HCT116 (cell line): ENCODE data around the gene RAP1GAP2. TPM values are rescaled to one million over a fixed set of nuclear protein-coding genes. Genes with fewer than 3 reads are reported as not detected.

ENCODE experiments used
- ATAC-seq: fragments of 200-7000 bp; cut with Tn5 transposase; 2 replicates; pipeline ENCODE4 v1.9.1; 2020; ENCODE audit warnings: mild to moderate bottlenecking, moderate library complexity
- BruUV-seq: library from RNA; stranded (reverse); fragments of 400-500 nt; replicated peaks from 2 replicates; lab custom pipeline; 2021; lab: Mats Ljungman, UMichigan
- CTCF ChIA-PET: fragments of 300-600 bp; sonication (Branson Sonifier 250); formaldehyde crosslinking; loops from one replicate; lab custom pipeline; 2021; ENCODE audit warnings: antibody characterized with exemption; lab: Charles Lee
- POLR2A ChIA-PET: fragments of 300-600, 350-600 bp; sonication (Branson Sonifier 250); formaldehyde crosslinking; loops from one replicate; lab custom pipeline; 2021; ENCODE audit warnings: antibody characterized with exemption; lab: Charles Lee
- RAD21 ChIA-PET, 2 experiments: fragments of 300-600 bp; sonication (Branson Sonifier 250); formaldehyde crosslinking; loops; one replicate each; lab custom pipeline; 2023; ENCODE audit warnings: low total read pairs in 2 of 2; ENCODE audit not compliant: uncharacterized antibody in 2 of 2, unreplicated experiment in 2 of 2, low non-redundant PET in 1 of 2; lab: Charles Lee
- DNase-seq: peaks from one replicate; pipeline ENCODE4 v3.0.0-alpha.2; 2010; ENCODE audit warnings: low read depth, low spot score
- H2AFZ ChIP-seq: fragments of 200-600 bp; shearing (Covaris generic), sonication (generic); 2 replicates; pipeline ENCODE4 v1.6.1; 2017; ENCODE audit warnings: low read depth, mixed run types, mixed read lengths, antibody characterized with exemption, low read length; ENCODE audit not compliant: poor library complexity, severe bottlenecking
- H3K27ac ChIP-seq: 2 replicates; pipeline ENCODE4 v1.5.1; 2012; ENCODE audit warnings: low read depth, low read length
- H3K27me3 ChIP-seq: fragments of 200-600 bp; sonication (generic); 2 replicates; pipeline ENCODE4 v1.6.1; 2016; ENCODE audit warnings: mixed run types, low read length, mixed read lengths; ENCODE audit not compliant: insufficient read depth
- H3K36me3 ChIP-seq, 2 experiments: fragments of 200-500 bp in 1 of 2; fragments of 200-600 bp in 1 of 2; sonication (Bioruptor generic) in 1 of 2; sonication (generic) in 1 of 2; 2 replicates each; pipeline versions ENCODE4 v1.5.1 to v1.6.1; 2014 to 2016; ENCODE audit warnings: low read length in 2 of 2, inconsistent platforms in 1 of 2, mixed read lengths in 1 of 2, mixed run types in 1 of 2; ENCODE audit not compliant: insufficient read depth in 2 of 2, control insufficient read depth in 1 of 2
- H3K4me1 ChIP-seq, 2 experiments: fragments of 200-600 bp in 1 of 2; sonication (generic) in 1 of 2; 2 replicates each; pipeline versions ENCODE4 v1.5.1 to v1.6.1; 2012 to 2017; ENCODE audit warnings: low read length in 2 of 2, inconsistent platforms in 1 of 2, mild to moderate bottlenecking in 1 of 2, mixed read lengths in 1 of 2, mixed run types in 1 of 2, moderate library complexity in 1 of 2; ENCODE audit not compliant: insufficient read depth in 2 of 2, control insufficient read depth in 1 of 2
- H3K4me2 ChIP-seq: fragments of 200-600 bp; sonication (generic); 2 replicates; pipeline ENCODE4 v1.6.1; 2017; ENCODE audit warnings: mixed run types, low read length, mixed read lengths
- H3K4me3 ChIP-seq, 2 experiments: fragments of 200-600 bp in 1 of 2; sonication (generic) in 1 of 2; replicated peaks in 1 of 2; 2 replicates each; pipeline ENCODE4 v1.5.1; 2011 to 2016; ENCODE audit warnings: low read length in 2 of 2, control low read depth in 1 of 2, low read depth in 1 of 2, mild to moderate bottlenecking in 1 of 2, mixed read lengths in 1 of 2, mixed run types in 1 of 2
- H3K79me2 ChIP-seq: fragments of 200-600 bp; sonication (generic); 2 replicates; pipeline ENCODE4 v1.6.1; 2017; ENCODE audit warnings: mild to moderate bottlenecking, mixed run types, low read length, moderate library complexity, mixed read lengths; ENCODE audit not compliant: insufficient read depth
- H3K9ac ChIP-seq: fragments of 200-600 bp; sonication (generic); 2 replicates; pipeline ENCODE4 v1.6.1; 2016; ENCODE audit warnings: low read length, mixed read lengths
- H3K9me2 ChIP-seq: fragments of 200-600 bp; sonication (generic), shearing (Covaris generic); 2 replicates; pipeline ENCODE4 v1.6.1; 2017; ENCODE audit warnings: mixed run types, mild to moderate bottlenecking, moderate library complexity; ENCODE audit not compliant: insufficient read depth
- H3K9me3 ChIP-seq, 2 experiments: fragments of 200-500 bp in 1 of 2; fragments of 200-600 bp in 1 of 2; sonication (Bioruptor generic) in 1 of 2; sonication (generic) in 1 of 2; 2 replicates each; pipeline ENCODE4 v1.6.1; 2014 to 2017; ENCODE audit warnings: low read length in 2 of 2, mixed read lengths in 2 of 2, inconsistent platforms in 1 of 2, low read depth in 1 of 2, mild to moderate bottlenecking in 1 of 2, mixed run types in 1 of 2, moderate library complexity in 1 of 2; ENCODE audit not compliant: control insufficient read depth in 1 of 2, insufficient read depth in 1 of 2
- H4K20me1 ChIP-seq: fragments of 200-600 bp; sonication (generic), shearing (Covaris generic); 2 replicates; pipeline ENCODE4 v1.6.1; 2017; ENCODE audit warnings: mixed run types, mild to moderate bottlenecking, moderate library complexity; ENCODE audit not compliant: insufficient read depth
- CBX3 ChIP-seq: IDR thresholded peaks from 2 replicates; pipeline ENCODE4 v1.6.1; 2012; ENCODE audit warnings: low read depth
- CEBPB ChIP-seq: IDR thresholded peaks from 2 replicates; pipeline ENCODE4 v1.6.1; 2012; ENCODE audit warnings: low read depth
- EGR1 ChIP-seq: IDR thresholded peaks from 2 replicates; pipeline ENCODE4 v1.6.1; 2012; ENCODE audit warnings: low read depth
- ELF1 ChIP-seq: IDR thresholded peaks from 2 replicates; pipeline ENCODE4 v1.6.1; 2012; ENCODE audit warnings: low read depth, borderline replicate concordance
- JUND ChIP-seq: IDR thresholded peaks from 2 replicates; pipeline ENCODE4 v1.6.1; 2012
- POLR2A ChIP-seq: IDR thresholded peaks from 2 replicates; pipeline ENCODE4 v1.7.0; 2011; ENCODE audit warnings: borderline replicate concordance; ENCODE audit not compliant: insufficient read depth, insufficient read length; ENCODE audit errors: extremely low read depth
- POLR2AphosphoS5 ChIP-seq: IDR thresholded peaks from 2 replicates; pipeline ENCODE4 v1.6.1; 2011; ENCODE audit warnings: mild to moderate bottlenecking, low read depth, low read length, moderate library complexity
- SIN3A ChIP-seq: IDR thresholded peaks from 2 replicates; pipeline ENCODE4 v1.6.1; 2012; ENCODE audit warnings: low read depth
- SP1 ChIP-seq: IDR thresholded peaks from 2 replicates; pipeline ENCODE4 v1.6.1; 2012; ENCODE audit warnings: low read depth
- SRF ChIP-seq: IDR thresholded peaks from 2 replicates; pipeline ENCODE4 v1.6.1; 2012; ENCODE audit warnings: low read depth
- YY1 ChIP-seq: IDR thresholded peaks from 2 replicates; pipeline ENCODE4 v1.6.1; 2011; ENCODE audit warnings: low read length, low read depth, moderate library complexity, mild to moderate bottlenecking; ENCODE audit not compliant: insufficient replicate concordance; ENCODE audit errors: extremely low read depth
- ZFX ChIP-seq: fragments of 450-650 bp; IDR thresholded peaks from 2 replicates; pipeline ENCODE4 v1.6.1; 2017
- ZNF274 ChIP-seq: fragments of 200-500 bp; sonication (Bioruptor generic); IDR thresholded peaks from 2 replicates; pipeline ENCODE4 v1.6.1; 2014; ENCODE audit warnings: mild to moderate bottlenecking, low read depth, low read length, inconsistent platforms
- intact Hi-C: fragments of 100-400 bp; cut with micrococcal nuclease; formaldehyde crosslinking; loops from 2 replicates; pipeline ENCODE4 v1.10.0; 2022
- total RNA-seq: library from RNA; stranded (reverse); gene quantifications from one replicate; pipeline ENCODE4 v1.2.1, GENCODE V29; 2021; ENCODE audit not compliant: unreplicated experiment
- TF ChIP-seq, protein P1 (sequence below): IDR thresholded peaks from 2 replicates; pipeline ENCODE4 v1.6.1; 2012

Gene RAP1GAP2
- total RNA-seq, 1 experiment from 2014 or later: 54.6 TPM

DNA sequence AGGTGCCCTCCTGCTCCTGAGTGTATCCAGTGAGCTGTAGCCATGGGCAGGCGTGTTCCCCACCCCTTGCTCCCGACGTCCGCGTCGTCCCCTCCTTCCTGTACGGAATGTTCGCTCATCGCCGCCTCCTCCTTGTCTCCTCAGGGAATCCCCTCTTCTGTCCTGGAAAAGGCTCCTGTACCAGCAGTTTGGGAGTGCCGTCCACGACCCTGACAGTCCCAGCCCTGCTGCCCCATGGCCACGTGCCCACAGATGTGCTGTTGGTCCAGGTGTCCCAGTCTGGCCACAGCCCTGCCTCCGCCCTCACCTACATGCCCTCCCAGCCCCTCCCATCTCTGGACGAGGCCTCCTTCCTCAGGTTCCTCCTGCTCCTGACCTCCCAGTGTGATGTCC, 237.0 kb downstream of the RAP1GAP2 start:
- CTCF ChIA-PET: no interaction called here
- intact Hi-C loops: no loop called here
- Histone ChIP-seq H3K4me1 (no peaks in the 10 kb centered on the region), H3K27ac (no peak overlapping the region), H3K4me3 (no peak overlapping the region), H3K9me2 (no peaks in the 10 kb centered on the region), H3K79me2 (no peaks in the 10 kb centered on the region), H3K27me3 (no peaks in the 10 kb centered on the region), H3K4me2 (no peak overlapping the region), H3K36me3 (peaks cover 7 to 12% of the 10 kb centered on the region in 2 experiments; a peak in 3 of 4 replicates), H3K9ac (no peak overlapping the region), H4K20me1 (no peaks in the 10 kb centered on the region), H3K9me3 (no peaks in the 10 kb centered on the region), H2AFZ (no peak overlapping the region)
- DNase-seq (no peak), ATAC-seq (no peak)
- BruUV-seq: no TSS peak
- TF ChIP-seq SP1 (no peak), POLR2A (no peak), POLR2AphosphoS5 (no peak), CEBPB (no peak), YY1 (no peak), ZNF274 (no peak), JUND (no peak), SRF (no peak), ELF1 (no peak), SIN3A (no peak)
- TF ChIP-seq, protein P1, sequence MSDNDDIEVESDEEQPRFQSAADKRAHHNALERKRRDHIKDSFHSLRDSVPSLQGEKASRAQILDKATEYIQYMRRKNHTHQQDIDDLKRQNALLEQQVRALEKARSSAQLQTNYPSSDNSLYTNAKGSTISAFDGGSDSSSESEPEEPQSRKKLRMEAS: no peak
- POLR2A ChIA-PET: no interaction called here
- RAD21 ChIA-PET: no interaction called here

DNA sequence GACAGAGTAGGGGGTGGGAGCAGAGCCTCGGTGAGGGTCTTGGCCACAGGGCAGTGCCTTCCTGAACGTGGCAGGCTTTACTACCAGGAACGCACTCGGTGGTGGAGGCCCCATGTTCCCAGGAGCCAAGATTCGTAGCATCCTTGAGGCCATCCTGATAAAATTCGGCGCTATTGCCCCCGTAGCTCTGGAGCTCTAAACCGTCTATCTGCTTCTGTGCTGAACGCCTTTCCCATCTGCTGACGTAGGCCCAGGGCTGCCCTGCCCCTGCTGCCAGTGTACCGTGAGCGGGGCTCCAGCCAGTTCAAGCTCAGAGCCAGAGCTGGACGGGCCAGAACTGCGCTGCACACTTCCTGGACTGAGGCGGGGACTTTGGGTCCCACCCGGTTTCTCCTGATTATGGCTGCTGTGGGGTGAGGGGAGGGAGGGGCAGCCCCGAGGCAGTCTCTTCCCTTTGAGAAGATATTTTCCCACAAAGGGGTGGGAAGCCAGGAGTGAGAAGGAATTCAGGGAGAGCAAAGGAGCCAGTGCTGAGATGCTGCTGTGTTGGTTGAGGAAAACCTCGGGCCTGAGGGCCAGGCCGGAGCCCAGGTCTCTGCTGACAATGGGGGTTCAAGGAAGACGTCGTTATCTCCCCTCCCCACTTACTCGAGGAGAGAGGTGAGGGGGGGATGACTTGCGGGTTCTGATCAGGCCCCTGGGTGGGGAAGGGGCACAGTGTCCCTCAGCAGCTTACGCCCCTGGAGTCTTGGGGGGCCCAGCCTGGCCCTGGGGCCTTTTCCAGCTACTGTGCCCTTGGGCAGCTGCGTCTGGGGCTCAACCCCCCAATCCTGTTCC, 237.7 kb downstream of the RAP1GAP2 start:
- CTCF ChIA-PET: no interaction called here
- Histone ChIP-seq H3K4me3 (no peak overlapping the region), H3K27ac (no peak overlapping the region), H3K27me3 (no peaks in the 10 kb centered on the region), H3K79me2 (no peaks in the 10 kb centered on the region), H3K9me3 (no peaks in the 10 kb centered on the region)
- ATAC-seq: no peak; the same call in 1 of the 2 replicates
- no TSS peak for BruUV-seq
- TF ChIP-seq EGR1 (no peak), JUND (no peak), ZFX (no peak), POLR2AphosphoS5 (no peak), YY1 (no peak), CBX3 (no peak)
- TF ChIP-seq, protein P1: no peak
- TF ChIP-seq, all 23 proteins: peak for 0
- no peak for DNase-seq
- Histone ChIP-seq H3K9ac (no peak overlapping the region), H3K4me2 (no peak overlapping the region), H3K9me2 (no peaks in the 10 kb centered on the region), H3K4me1 (no peaks in the 10 kb centered on the region), H2AFZ (no peak overlapping the region), H4K20me1 (no peaks in the 10 kb centered on the region), H3K36me3 (peaks cover 7 to 10% of the 10 kb centered on the region in 2 experiments; a peak in 3 of 4 replicates)
- intact Hi-C loops: no loop called here
- RAD21 ChIA-PET: no interaction called here
- POLR2A ChIA-PET: no interaction called here
